GM12878 (cell line): ENCODE data around the gene MAP3K5. TPM values are rescaled to one million over a fixed set of nuclear protein-coding genes. Genes with fewer than 3 reads are reported as not detected.

Experiments
- ATAC-seq: fragments of 200-7000 bp; cut with Tn5 transposase; 3 replicates; pipeline ENCODE4 v1.9.1; 2020; ENCODE audit warnings: mild to moderate bottlenecking, moderate library complexity
- BruUV-seq: library from RNA; stranded (reverse); fragments of 400-500 nt; replicated peaks from 2 replicates; lab custom pipeline; 2021; lab: Mats Ljungman, UMichigan
- CTCF ChIA-PET: fragments of 300-600 bp; sonication (Branson Sonifier 250); formaldehyde crosslinking; extraction: SDS; loops from one replicate; lab custom pipeline; 2021; ENCODE audit warnings: inconsistent platforms; lab: Yijun Ruan, JAX
- POLR2A ChIA-PET: fragments of 350-600 bp; formaldehyde crosslinking; extraction: SDS; loops from one replicate; lab custom pipeline; 2021; ENCODE audit warnings: inconsistent platforms; lab: Charles Lee
- RAD21 ChIA-PET: fragments of 300-600 bp; sonication (Branson Sonifier 250); formaldehyde crosslinking; loops from one replicate; lab custom pipeline; 2023; ENCODE audit warnings: antibody characterized with exemption; ENCODE audit not compliant: unreplicated experiment; lab: Charles Lee
- SMC1A ChIA-PET: fragments of 300-600 bp; sonication (Branson Sonifier 250); formaldehyde crosslinking; loops from one replicate; lab custom pipeline; 2023; ENCODE audit not compliant: unreplicated experiment, uncharacterized antibody; lab: Charles Lee
- DNase-seq: peaks from one replicate; pipeline ENCODE4 v3.0.0-alpha.2; 2011; ENCODE audit warnings: low read depth, low spot score
- FAIRE-seq: peaks from 3 replicates; lab custom pipeline; 2011; peaks lifted over from hg19 to GRCh38; lab: Jason Lieb, UNC
- H2AFZ ChIP-seq: 2 replicates; pipeline ENCODE4 v1.6.0; 2011; ENCODE audit warnings: low read depth, low read length, control low read depth; ENCODE audit not compliant: control insufficient read depth
- H3K27ac ChIP-seq: 2 replicates; pipeline ENCODE4 v1.5.1; 2011; ENCODE audit warnings: control low read depth; ENCODE audit not compliant: control insufficient read depth, insufficient read depth
- H3K27me3 ChIP-seq, 2 experiments: replicated peaks in 1 of 2; 2 replicates each; pipeline versions ENCODE4 v1.6.0 to v1.6.1; 2011; ENCODE audit warnings: low read length in 1 of 2; ENCODE audit not compliant: control insufficient read depth in 2 of 2, insufficient read depth in 2 of 2
- H3K36me3 ChIP-seq, 2 experiments: 2 replicates each; pipeline ENCODE4 v1.5.1; 2011; ENCODE audit warnings: low read length in 1 of 2; ENCODE audit not compliant: control insufficient read depth in 2 of 2, insufficient read depth in 2 of 2
- H3K4me1 ChIP-seq: 2 replicates; pipeline ENCODE4 v1.6.1; 2011; ENCODE audit warnings: mild to moderate bottlenecking, low read length, moderate library complexity, mixed read lengths; ENCODE audit not compliant: control insufficient read depth, insufficient read depth
- H3K4me2 ChIP-seq: 2 replicates; pipeline ENCODE4 v1.6.0; 2011; ENCODE audit warnings: control low read depth; ENCODE audit not compliant: control insufficient read depth, insufficient read depth
- H3K4me3 ChIP-seq: fragments of 200-600 bp; sonication (generic); 2 replicates; pipeline ENCODE4 v1.5.1; 2016
- H3K79me2 ChIP-seq: 2 replicates; pipeline ENCODE4 v1.6.0; 2011; ENCODE audit warnings: low read length; ENCODE audit not compliant: control insufficient read depth, insufficient read depth
- H3K9ac ChIP-seq: 2 replicates; pipeline ENCODE4 v1.8.0; 2011; ENCODE audit warnings: low read length, control low read depth, mixed read lengths; ENCODE audit not compliant: control insufficient read depth, insufficient read depth
- H3K9me3 ChIP-seq: replicated peaks from 3 replicates; pipeline ENCODE4 v1.5.1; 2011; ENCODE audit warnings: mild to moderate bottlenecking, low read length; ENCODE audit not compliant: control insufficient read depth, insufficient read depth
- H4K20me1 ChIP-seq: 2 replicates; pipeline ENCODE4 v1.6.0; 2011; ENCODE audit not compliant: control insufficient read depth, insufficient read depth
- BACH1 ChIP-seq: fragments of 450-650 bp; IDR thresholded peaks from 2 replicates; pipeline ENCODE4 v1.6.1; 2017; ENCODE audit warnings: mild to moderate bottlenecking, borderline replicate concordance
- BHLHE40 ChIP-seq, 2 experiments: fragments of 450-650 bp in 1 of 2; IDR thresholded peaks; 2 replicates each; pipeline ENCODE4 v1.6.1; 2011 to 2017; ENCODE audit warnings: low read depth in 2 of 2, borderline replicate concordance in 1 of 2, improper control_type of control experiment in 1 of 2, low read length in 1 of 2, mild to moderate bottlenecking in 1 of 2
- HDAC6 ChIP-seq: fragments of 200-600 bp; sonication (generic); IDR thresholded peaks from one replicate; pipeline ENCODE4 v1.8.0; 2017; ENCODE audit warnings: antibody characterized with exemption; ENCODE audit not compliant: unreplicated experiment
- JUND ChIP-seq: IDR thresholded peaks from 2 replicates; pipeline ENCODE4 v1.6.1; 2012; ENCODE audit warnings: low read depth, mild to moderate bottlenecking, low read length, improper control_type of control experiment, moderate library complexity
- KLF5 ChIP-seq: fragments of 450-650 bp; IDR thresholded peaks from 2 replicates; pipeline ENCODE4 v1.6.1; 2014; ENCODE audit warnings: mild to moderate bottlenecking; ENCODE audit not compliant: partially characterized antibody
- NFXL1 ChIP-seq: fragments of 450-650 bp; IDR thresholded peaks from 2 replicates; pipeline ENCODE4 v1.6.1; 2017; ENCODE audit warnings: antibody characterized with exemption, mild to moderate bottlenecking, borderline replicate concordance
- SP1 ChIP-seq: IDR thresholded peaks from one replicate; pipeline ENCODE4 v1.6.1; 2011; ENCODE audit warnings: low read depth, low read length
- STAT3 ChIP-seq: IDR thresholded peaks from 2 replicates; pipeline ENCODE4 v1.6.1; 2011; ENCODE audit warnings: low read depth, low read length, improper control_type of control experiment
- TCF12 ChIP-seq: IDR thresholded peaks from 2 replicates; pipeline ENCODE4 v1.6.1; 2011; ENCODE audit warnings: low read depth, mild to moderate bottlenecking, low read length
- WGBS: methylation state at CpG from one replicate; pipeline ENCODE4 v1.1.6; 2016; ENCODE audit warnings: low lambda C conversion rate; ENCODE audit not compliant: insufficient replicate concordance, insufficient coverage; ENCODE audit errors: missing lambda C conversion rate; 5-methylcytosine and 5-hydroxymethylcytosine counted together
- in situ Hi-C: fragments of 300-500 bp; cut with MboI; formaldehyde crosslinking; loops from 9 replicates; pipeline ENCODE4 v1.14.3; 2018; ENCODE audit warnings: mixed read lengths
- intact Hi-C: fragments of 100-400 bp; cut with micrococcal nuclease; formaldehyde crosslinking; loops from one replicate; pipeline ENCODE4 v1.14.2; 2022; ENCODE audit not compliant: unreplicated experiment
- polyA plus RNA-seq, 11 experiments: library from polyadenylated mRNA; depleted of rRNA in 4 of 11; unstranded in 6 of 11; stranded (reverse) in 5 of 11; fragments of >200 nt; fragmentation: Nextera tagmentation in 4 of 11; fragmentation: Illumina TruSeq in 1 of 11; extraction: Ambion mirVana in 4 of 11; extraction: Trizol in 1 of 11; gene quantifications; 1 replicate in 1 of 11; 2 replicates in 10 of 11; pipeline versions ENCODE4 v1.2.1 to v1.2.3, GENCODE V29; 2011 to 2016; ENCODE audit warnings: inconsistent platforms in 2 of 11, missing spikeins in 2 of 11, low read depth in 1 of 11
- total RNA-seq, 4 experiments: library from RNA; depleted of rRNA in 3 of 4; stranded (reverse); fragments of >200 nt in 3 of 4; fragmentation: Illumina TruSeq in 1 of 4; extraction: Trizol in 1 of 4; gene quantifications; 2 replicates each; pipeline versions ENCODE4 v1.2.1 to v1.2.3, GENCODE V29; 2013 to 2021
- TF ChIP-seq, protein P1 (sequence below): fragments of 450-650 bp; IDR thresholded peaks from 2 replicates; pipeline ENCODE4 v1.6.1; 2017; ENCODE audit warnings: low read depth, mild to moderate bottlenecking, moderate library complexity
- TF ChIP-seq, protein P2 (sequence below): fragments of 450-650 bp; formaldehyde crosslinking; IDR thresholded peaks from 2 replicates; pipeline ENCODE4 v1.5.0; 2022; ENCODE audit warnings: mild to moderate bottlenecking, missing genetic modification characterization
- TF ChIP-seq, protein P3 (sequence below): fragments of 150-350 bp; IDR thresholded peaks from 2 replicates; pipeline ENCODE4 v1.6.1; 2014; ENCODE audit warnings: mild to moderate bottlenecking, low read depth, low read length
- TF ChIP-seq, protein P4 (sequence below): fragments of 450-650 bp; IDR thresholded peaks from 2 replicates; pipeline ENCODE4 v1.6.1; 2017; ENCODE audit warnings: antibody characterized with exemption, mild to moderate bottlenecking, moderate library complexity
- TF ChIP-seq, protein P5 (sequence below): IDR thresholded peaks from 2 replicates; pipeline ENCODE4 v1.6.1; 2011; ENCODE audit warnings: low read depth, mild to moderate bottlenecking, low read length, moderate library complexity, borderline replicate concordance; ENCODE audit errors: extremely low read depth

The MAP3K5 gene
- total and polyA plus RNA-seq, 10 of the 15 experiments (the other 5 are each of a cell fraction or from before 2014, with no cell fraction given) = 5.4 to 34.3 (median 26.4) TPM

DNA sequence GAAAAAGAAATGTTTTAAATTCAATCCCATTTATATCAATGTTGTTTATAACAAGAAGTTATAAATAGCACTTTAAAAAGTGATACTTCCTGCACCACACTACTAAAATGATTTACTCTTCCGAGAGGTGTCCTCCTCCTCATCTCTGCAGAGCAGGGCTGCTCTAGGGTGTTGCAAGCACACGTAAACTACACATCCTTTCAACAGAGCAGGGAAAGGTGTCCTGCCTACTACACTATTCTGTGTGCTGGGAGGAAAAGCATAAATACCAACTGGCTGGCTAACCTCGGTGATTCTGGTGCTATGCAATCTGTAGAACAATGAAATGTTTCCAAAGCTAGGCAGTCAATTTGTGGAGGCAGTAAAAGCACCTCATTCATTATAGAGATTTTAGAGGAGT lies 152.6 kb downstream of the MAP3K5 start:
- FAIRE-seq (no peak), ATAC-seq (no peak), DNase-seq (no peak)
- no peak overlapping the region for H2AFZ ChIP-seq
- ChIA-PET CTCF (interaction anchor here (8.6 kb wide), 1 partner anchor 149 kb away, joined by 411 read pairs; the partner anchor contains the start of gene MAP3K5), RAD21 (no interaction called here), POLR2A (no interaction called here), SMC1A (interaction anchor here (7.0 kb wide), 1 partner anchor 79 kb away, joined by 77 read pairs; no protein-coding TSS in a partner anchor)
- intact Hi-C loops = no loop called here
- H3K79me2 ChIP-seq = no peaks in the 10 kb centered on the region
- no peaks in the 10 kb centered on the region for H4K20me1 ChIP-seq
- 95% methylated on average over 3 of the region's 3 CpGs for WGBS
- H3K4me2 ChIP-seq = no peak overlapping the region
- H3K27me3 ChIP-seq = no peaks in the 10 kb centered on the region
- H3K36me3 ChIP-seq = peaks cover 10 to 42% of the 10 kb centered on the region in 2 experiments
- no peak overlapping the region for H3K4me3 ChIP-seq
- H3K4me1 ChIP-seq = no peaks in the 10 kb centered on the region
- no peak overlapping the region for H3K27ac ChIP-seq
- in situ Hi-C loops = loop anchor here (5.0 kb wide), 1 partner anchor 153 kb away; the partner anchor contains the start of gene MAP3K5
- H3K9me3 ChIP-seq = no peaks in the 10 kb centered on the region
- BruUV-seq = no TSS peak
- H3K9ac ChIP-seq = no peak overlapping the region
- TF ChIP-seq HDAC6 = no peak
- TF ChIP-seq TCF12 = no peak
- no peak for TF ChIP-seq STAT3
- no peak for TF ChIP-seq BACH1
- TF ChIP-seq, protein P1, sequence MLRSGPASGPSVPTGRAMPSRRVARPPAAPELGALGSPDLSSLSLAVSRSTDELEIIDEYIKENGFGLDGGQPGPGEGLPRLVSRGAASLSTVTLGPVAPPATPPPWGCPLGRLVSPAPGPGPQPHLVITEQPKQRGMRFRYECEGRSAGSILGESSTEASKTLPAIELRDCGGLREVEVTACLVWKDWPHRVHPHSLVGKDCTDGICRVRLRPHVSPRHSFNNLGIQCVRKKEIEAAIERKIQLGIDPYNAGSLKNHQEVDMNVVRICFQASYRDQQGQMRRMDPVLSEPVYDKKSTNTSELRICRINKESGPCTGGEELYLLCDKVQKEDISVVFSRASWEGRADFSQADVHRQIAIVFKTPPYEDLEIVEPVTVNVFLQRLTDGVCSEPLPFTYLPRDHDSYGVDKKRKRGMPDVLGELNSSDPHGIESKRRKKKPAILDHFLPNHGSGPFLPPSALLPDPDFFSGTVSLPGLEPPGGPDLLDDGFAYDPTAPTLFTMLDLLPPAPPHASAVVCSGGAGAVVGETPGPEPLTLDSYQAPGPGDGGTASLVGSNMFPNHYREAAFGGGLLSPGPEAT = no peak
- TF ChIP-seq, protein P2, sequence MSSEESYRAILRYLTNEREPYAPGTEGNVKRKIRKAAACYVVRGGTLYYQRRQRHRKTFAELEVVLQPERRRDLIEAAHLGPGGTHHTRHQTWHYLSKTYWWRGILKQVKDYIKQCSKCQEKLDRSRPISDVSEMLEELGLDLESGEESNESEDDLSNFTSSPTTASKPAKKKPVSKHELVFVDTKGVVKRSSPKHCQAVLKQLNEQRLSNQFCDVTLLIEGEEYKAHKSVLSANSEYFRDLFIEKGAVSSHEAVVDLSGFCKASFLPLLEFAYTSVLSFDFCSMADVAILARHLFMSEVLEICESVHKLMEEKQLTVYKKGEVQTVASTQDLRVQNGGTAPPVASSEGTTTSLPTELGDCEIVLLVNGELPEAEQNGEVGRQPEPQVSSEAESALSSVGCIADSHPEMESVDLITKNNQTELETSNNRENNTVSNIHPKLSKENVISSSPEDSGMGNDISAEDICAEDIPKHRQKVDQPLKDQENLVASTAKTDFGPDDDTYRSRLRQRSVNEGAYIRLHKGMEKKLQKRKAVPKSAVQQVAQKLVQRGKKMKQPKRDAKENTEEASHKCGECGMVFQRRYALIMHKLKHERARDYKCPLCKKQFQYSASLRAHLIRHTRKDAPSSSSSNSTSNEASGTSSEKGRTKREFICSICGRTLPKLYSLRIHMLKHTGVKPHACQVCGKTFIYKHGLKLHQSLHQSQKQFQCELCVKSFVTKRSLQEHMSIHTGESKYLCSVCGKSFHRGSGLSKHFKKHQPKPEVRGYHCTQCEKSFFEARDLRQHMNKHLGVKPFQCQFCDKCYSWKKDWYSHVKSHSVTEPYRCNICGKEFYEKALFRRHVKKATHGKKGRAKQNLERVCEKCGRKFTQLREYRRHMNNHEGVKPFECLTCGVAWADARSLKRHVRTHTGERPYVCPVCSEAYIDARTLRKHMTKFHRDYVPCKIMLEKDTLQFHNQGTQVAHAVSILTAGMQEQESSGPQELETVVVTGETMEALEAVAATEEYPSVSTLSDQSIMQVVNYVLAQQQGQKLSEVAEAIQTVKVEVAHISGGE = no peak
- TF ChIP-seq, protein P3, sequence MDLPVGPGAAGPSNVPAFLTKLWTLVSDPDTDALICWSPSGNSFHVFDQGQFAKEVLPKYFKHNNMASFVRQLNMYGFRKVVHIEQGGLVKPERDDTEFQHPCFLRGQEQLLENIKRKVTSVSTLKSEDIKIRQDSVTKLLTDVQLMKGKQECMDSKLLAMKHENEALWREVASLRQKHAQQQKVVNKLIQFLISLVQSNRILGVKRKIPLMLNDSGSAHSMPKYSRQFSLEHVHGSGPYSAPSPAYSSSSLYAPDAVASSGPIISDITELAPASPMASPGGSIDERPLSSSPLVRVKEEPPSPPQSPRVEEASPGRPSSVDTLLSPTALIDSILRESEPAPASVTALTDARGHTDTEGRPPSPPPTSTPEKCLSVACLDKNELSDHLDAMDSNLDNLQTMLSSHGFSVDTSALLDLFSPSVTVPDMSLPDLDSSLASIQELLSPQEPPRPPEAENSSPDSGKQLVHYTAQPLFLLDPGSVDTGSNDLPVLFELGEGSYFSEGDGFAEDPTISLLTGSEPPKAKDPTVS = no peak
- TF ChIP-seq, protein P4, sequence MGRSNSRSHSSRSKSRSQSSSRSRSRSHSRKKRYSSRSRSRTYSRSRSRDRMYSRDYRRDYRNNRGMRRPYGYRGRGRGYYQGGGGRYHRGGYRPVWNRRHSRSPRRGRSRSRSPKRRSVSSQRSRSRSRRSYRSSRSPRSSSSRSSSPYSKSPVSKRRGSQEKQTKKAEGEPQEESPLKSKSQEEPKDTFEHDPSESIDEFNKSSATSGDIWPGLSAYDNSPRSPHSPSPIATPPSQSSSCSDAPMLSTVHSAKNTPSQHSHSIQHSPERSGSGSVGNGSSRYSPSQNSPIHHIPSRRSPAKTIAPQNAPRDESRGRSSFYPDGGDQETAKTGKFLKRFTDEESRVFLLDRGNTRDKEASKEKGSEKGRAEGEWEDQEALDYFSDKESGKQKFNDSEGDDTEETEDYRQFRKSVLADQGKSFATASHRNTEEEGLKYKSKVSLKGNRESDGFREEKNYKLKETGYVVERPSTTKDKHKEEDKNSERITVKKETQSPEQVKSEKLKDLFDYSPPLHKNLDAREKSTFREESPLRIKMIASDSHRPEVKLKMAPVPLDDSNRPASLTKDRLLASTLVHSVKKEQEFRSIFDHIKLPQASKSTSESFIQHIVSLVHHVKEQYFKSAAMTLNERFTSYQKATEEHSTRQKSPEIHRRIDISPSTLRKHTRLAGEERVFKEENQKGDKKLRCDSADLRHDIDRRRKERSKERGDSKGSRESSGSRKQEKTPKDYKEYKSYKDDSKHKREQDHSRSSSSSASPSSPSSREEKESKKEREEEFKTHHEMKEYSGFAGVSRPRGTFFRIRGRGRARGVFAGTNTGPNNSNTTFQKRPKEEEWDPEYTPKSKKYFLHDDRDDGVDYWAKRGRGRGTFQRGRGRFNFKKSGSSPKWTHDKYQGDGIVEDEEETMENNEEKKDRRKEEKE = no peak
- TF ChIP-seq, protein P5, sequence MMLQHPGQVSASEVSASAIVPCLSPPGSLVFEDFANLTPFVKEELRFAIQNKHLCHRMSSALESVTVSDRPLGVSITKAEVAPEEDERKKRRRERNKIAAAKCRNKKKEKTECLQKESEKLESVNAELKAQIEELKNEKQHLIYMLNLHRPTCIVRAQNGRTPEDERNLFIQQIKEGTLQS = no peak
- TF ChIP-seq NFXL1 = no peak
- no peak for TF ChIP-seq SP1
- TF ChIP-seq BHLHE40 (IDR thresholded peaks at IDR 0.05; ENCODE audit: borderline replicate concordance in 1 of 2, low read depth in 2 of 2, low read length in 1 of 2) = no peak
- TF ChIP-seq JUND = no peak
- TF ChIP-seq KLF5 = no peak
